A673 (cell line): ENCODE measurements around the gene SEMA6B. TPM values are rescaled to one million over a fixed set of nuclear protein-coding genes. Genes with fewer than 3 reads are reported as not detected.

Experiments
- BruUV-seq: library from RNA; stranded (reverse); fragments of 400-500 nt; replicated peaks from 2 replicates; lab custom pipeline; 2021; lab: Mats Ljungman, UMichigan
- CTCF ChIA-PET: fragments of 300-600 bp; sonication (Branson Sonifier 250); formaldehyde crosslinking; loops from one replicate; lab custom pipeline; 2022; ENCODE audit warnings: antibody characterized with exemption; lab: Charles Lee
- POLR2A ChIA-PET: fragments of 300-600 bp; sonication (Branson Sonifier 250); formaldehyde crosslinking; loops from one replicate; lab custom pipeline; 2022; ENCODE audit warnings: antibody characterized with exemption; ENCODE audit not compliant: low non-redundant PET; lab: Charles Lee
- DNase-seq: peaks from one replicate; pipeline ENCODE4 v3.0.0-alpha.2; 2015; ENCODE audit warnings: low spot score
- H3K27ac ChIP-seq: fragments of 200-600 bp; sonication (generic); 2 replicates; pipeline ENCODE4 v1.5.1; 2016; ENCODE audit warnings: mixed run types, low read depth, mild to moderate bottlenecking, mixed read lengths, antibody characterized with exemption, low read length; ENCODE audit not compliant: poor library complexity, severe bottlenecking
- H3K27me3 ChIP-seq: fragments of 200-600 bp; sonication (generic); replicated peaks from 2 replicates; pipeline ENCODE4 v1.6.1; 2017; ENCODE audit warnings: mixed run types, low read depth, mild to moderate bottlenecking, mixed read lengths, antibody characterized with exemption, low read length; ENCODE audit not compliant: insufficient read depth, poor library complexity
- H3K36me3 ChIP-seq: fragments of 200-600 bp; sonication (generic); 2 replicates; pipeline ENCODE4 v1.6.1; 2016; ENCODE audit warnings: mixed run types, mild to moderate bottlenecking, mixed read lengths, antibody characterized with exemption, low read length; ENCODE audit not compliant: insufficient read depth, poor library complexity, severe bottlenecking
- H3K4me1 ChIP-seq: fragments of 200-600 bp; sonication (generic); 2 replicates; pipeline ENCODE4 v1.6.1; 2017; ENCODE audit warnings: mixed run types, mild to moderate bottlenecking, mixed read lengths, antibody characterized with exemption, low read length; ENCODE audit not compliant: insufficient read depth, poor library complexity, severe bottlenecking
- H3K4me3 ChIP-seq: fragments of 200-600 bp; sonication (generic); 2 replicates; pipeline ENCODE4 v1.5.1; 2016; ENCODE audit warnings: low read depth, mixed run types, mild to moderate bottlenecking, mixed read lengths, low read length; ENCODE audit not compliant: poor library complexity, severe bottlenecking
- H3K9me3 ChIP-seq: fragments of 200-600 bp; sonication (generic); 2 replicates; pipeline ENCODE4 v1.6.1; 2016; ENCODE audit warnings: mixed run types, low read depth, mild to moderate bottlenecking, mixed read lengths, antibody characterized with exemption, low read length; ENCODE audit not compliant: poor library complexity, severe bottlenecking
- CTCF ChIP-seq: fragments of 300-800, 200-600 bp; sonication (generic); conservative IDR thresholded peaks from 2 replicates; pipeline ENCODE4 v1.5.1; 2017; ENCODE audit warnings: low read depth, mild to moderate bottlenecking, antibody characterized with exemption, low read length, moderate library complexity, mixed read lengths
- EZH2 ChIP-seq: fragments of 200-600 bp; sonication (generic); IDR thresholded peaks from 2 replicates; pipeline ENCODE4 v1.6.1; 2017; ENCODE audit warnings: borderline replicate concordance, low read depth, mild to moderate bottlenecking, mixed read lengths, antibody characterized with exemption, low read length; ENCODE audit not compliant: poor library complexity, severe bottlenecking
- intact Hi-C: fragments of 100-400 bp; cut with micrococcal nuclease; formaldehyde crosslinking; loops from one replicate; pipeline ENCODE4 v1.10.0; 2022; ENCODE audit not compliant: unreplicated experiment
- total RNA-seq: library from RNA; stranded (reverse); gene quantifications from 2 replicates; pipeline ENCODE4 v1.2.3, GENCODE V29; 2021

The SEMA6B gene
- total RNA-seq, 1 experiment from 2014 or later = 9.2 TPM

- no peak for TF ChIP-seq CTCF
- TF ChIP-seq EZH2 = no peak
- DNase-seq = no peak
- Histone ChIP-seq H3K27me3 (no peaks in the 10 kb centered on the region), H3K36me3 (no peaks in the 10 kb centered on the region), H3K4me3 (no peak overlapping the region), H3K4me1 (peaks cover 20% of the 10 kb centered on the region), H3K27ac (no peak overlapping the region), H3K9me3 (no peaks in the 10 kb centered on the region)
- no TSS peak for BruUV-seq
- CTCF ChIA-PET = no interaction called here
- POLR2A ChIA-PET = no interaction called here
- intact Hi-C loops = no loop called here
Observed at GRCh38 chr19:4538601-4538954, 20.9 kb downstream of the SEMA6B start.

- ChIA-PET CTCF (no interaction called here), POLR2A (no interaction called here)
- H3K36me3 ChIP-seq = no peaks in the 10 kb centered on the region
- intact Hi-C loops = no loop called here
- no peak for TF ChIP-seq CTCF
- no peak for TF ChIP-seq EZH2
- no peak for DNase-seq
- H3K27ac ChIP-seq = no peak overlapping the region
- H3K4me1 ChIP-seq = peaks cover 20% of the 10 kb centered on the region
- no TSS peak for BruUV-seq
- H3K9me3 ChIP-seq = no peaks in the 10 kb centered on the region
- no peak overlapping the region for H3K4me3 ChIP-seq
- no peaks in the 10 kb centered on the region for H3K27me3 ChIP-seq
Observed at GRCh38 chr19:4537953-4538600, 21.4 kb downstream of the SEMA6B start.

- intact Hi-C loops = no loop called here
- H3K4me3 ChIP-seq = no peak overlapping the region
- no peaks in the 10 kb centered on the region for H3K36me3 ChIP-seq
- H3K27me3 ChIP-seq = no peaks in the 10 kb centered on the region
- ChIA-PET POLR2A (no interaction called here), CTCF (no interaction called here)
- H3K4me1 ChIP-seq = peaks cover 20% of the 10 kb centered on the region
- no peak overlapping the region for H3K27ac ChIP-seq
- no peaks in the 10 kb centered on the region for H3K9me3 ChIP-seq
- TF ChIP-seq CTCF (no peak), EZH2 (no peak)
- BruUV-seq = no TSS peak
- DNase-seq = no peak
Observed at GRCh38 chr19:4536798-4537197, 22.7 kb downstream of the SEMA6B start.
